ENCODE measurements around the gene IL9.

- TF ChIP-seq EZH2 (IDR thresholded peaks at IDR 0.05) (no peak), POLR2AphosphoS5 (IDR thresholded peaks at IDR 0.05; ENCODE audit: borderline replicate concordance, low read depth, low read length) (no peak)
Measured at GRCh38 chr5:135916638-135917263, 21.1 kb upstream of the IL9 start.
